Stomach (tissue), 4 donors: ENCODE results near the gene BMX.

Experiments
- EP300 ChIP-seq: sonication (generic); formaldehyde crosslinking; IDR thresholded peaks from one replicate; pipeline ENCODE4 v1.6.1; 2017; ENCODE audit warnings: antibody characterized with exemption
- POLR2A ChIP-seq, 4 donors: fragments of 450-650 bp; IDR thresholded peaks; one replicate each; pipeline ENCODE4 v1.6.1; 2016; ENCODE audit warnings: antibody characterized with exemption in 4 of 4, control low read depth in 2 of 4, mild to moderate bottlenecking in 1 of 4, moderate library complexity in 1 of 4
- TF ChIP-seq, protein P1 (sequence below), 7 experiments: fragments of 450-650 bp in 4 of 7; fragments of 200-600 bp in 3 of 7; sonication (generic) in 3 of 7; IDR thresholded peaks; one replicate each; pipeline ENCODE4 v1.5.1; 2016 to 2019; ENCODE audit warnings: antibody characterized with exemption in 7 of 7, control low read depth in 2 of 7, mild to moderate bottlenecking in 1 of 7

DNA sequence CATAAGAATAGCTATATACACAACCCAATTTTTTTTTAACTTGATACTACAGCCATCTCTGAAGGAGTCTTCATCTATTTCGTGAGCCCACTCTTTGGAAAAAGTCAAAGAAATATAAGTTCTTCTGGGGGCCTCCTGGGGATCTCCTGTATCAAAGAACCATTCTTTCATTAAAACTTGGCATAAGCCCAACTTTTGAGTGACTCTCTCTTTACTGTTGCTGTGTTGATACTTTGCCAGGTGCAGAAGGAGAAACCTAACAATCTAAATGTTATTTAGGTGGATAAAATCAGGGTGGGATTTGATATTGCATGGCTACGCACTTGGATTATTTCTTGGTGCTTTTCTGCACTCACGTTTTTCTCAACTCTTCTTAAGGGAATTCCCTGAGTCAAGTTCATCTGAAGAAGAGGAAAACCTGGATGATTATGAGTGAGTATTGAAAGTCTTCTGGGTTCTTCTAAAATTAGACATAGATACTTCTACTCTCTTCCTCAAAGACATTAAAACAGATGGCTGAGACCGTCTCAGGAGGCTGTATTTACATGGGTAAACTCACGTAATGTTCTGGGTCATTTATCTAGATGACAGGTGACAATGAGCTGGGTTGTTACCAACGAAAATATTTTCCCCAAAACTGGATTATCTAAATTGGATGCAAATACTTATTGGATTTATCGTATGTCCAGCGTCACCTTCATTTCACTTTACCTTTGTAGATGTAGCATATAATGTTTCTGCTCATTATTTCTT is 25.2 kb downstream of the BMX start:
- TF ChIP-seq, protein P1, sequence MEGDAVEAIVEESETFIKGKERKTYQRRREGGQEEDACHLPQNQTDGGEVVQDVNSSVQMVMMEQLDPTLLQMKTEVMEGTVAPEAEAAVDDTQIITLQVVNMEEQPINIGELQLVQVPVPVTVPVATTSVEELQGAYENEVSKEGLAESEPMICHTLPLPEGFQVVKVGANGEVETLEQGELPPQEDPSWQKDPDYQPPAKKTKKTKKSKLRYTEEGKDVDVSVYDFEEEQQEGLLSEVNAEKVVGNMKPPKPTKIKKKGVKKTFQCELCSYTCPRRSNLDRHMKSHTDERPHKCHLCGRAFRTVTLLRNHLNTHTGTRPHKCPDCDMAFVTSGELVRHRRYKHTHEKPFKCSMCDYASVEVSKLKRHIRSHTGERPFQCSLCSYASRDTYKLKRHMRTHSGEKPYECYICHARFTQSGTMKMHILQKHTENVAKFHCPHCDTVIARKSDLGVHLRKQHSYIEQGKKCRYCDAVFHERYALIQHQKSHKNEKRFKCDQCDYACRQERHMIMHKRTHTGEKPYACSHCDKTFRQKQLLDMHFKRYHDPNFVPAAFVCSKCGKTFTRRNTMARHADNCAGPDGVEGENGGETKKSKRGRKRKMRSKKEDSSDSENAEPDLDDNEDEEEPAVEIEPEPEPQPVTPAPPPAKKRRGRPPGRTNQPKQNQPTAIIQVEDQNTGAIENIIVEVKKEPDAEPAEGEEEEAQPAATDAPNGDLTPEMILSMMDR (IDR thresholded peaks at IDR 0.05), result no peak
- TF ChIP-seq POLR2A (IDR thresholded peaks at IDR 0.05), result no peak
- no peak for TF ChIP-seq EP300
